ENCODE measurements around the gene SLC35F3.
A peak's percentile ranks its signal among the peaks of the same experiment; 100 is the strongest.
"Not testable (repeated sequence)": the region's sequence is repeated elsewhere in the genome, so short reads cannot be mapped to it uniquely, and the experiment has no call there.

SLC35F3 gene

DNA sequence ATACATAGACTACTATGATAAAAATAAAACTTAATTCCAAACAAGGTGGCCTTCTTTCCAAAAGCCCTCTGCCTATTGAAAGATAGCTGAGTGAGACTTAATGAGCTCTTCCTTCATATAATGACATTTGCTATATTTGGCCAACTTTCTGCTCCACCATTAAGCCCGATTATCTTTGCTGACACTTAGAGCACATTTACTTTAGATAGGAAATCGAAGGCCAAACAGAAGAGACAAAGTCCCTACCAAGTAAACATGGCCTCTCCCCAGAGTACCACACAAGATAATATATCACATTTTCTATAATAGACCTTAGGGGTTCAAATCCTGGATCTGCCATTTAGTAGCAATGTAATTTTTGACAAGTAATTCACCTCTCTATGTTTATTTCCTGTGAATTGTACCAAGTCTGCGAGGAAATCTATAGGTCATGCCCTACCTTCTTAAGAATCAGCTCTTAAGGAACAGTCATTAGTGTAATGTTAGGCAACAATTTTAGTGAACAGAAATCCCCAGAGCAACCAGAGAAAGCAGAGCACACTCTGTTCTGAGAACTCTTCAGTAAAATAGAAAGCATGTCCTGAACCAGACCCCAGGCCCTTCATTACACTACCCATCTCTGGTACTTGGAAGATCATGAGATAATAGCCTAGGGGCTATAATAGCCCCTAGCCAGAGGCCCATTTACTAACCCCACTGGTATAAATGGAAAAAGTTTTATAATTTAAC, 451.5 kb downstream of the SLC35F3 start:
- H3K27ac ChIP-seq (ENCODE audit: low read depth, low read length, severe bottlenecking): no peak overlapping the region
- H3K36me3 ChIP-seq (ENCODE audit: control insufficient read depth, insufficient read depth, low read length): no peaks in the 10 kb centered on the region
- no peak overlapping the region for H3K4me3 ChIP-seq (ENCODE audit: extremely low read depth, insufficient read depth, low read length, poor library complexity, severe bottlenecking)
- no peaks in the 10 kb centered on the region for H3K9me3 ChIP-seq (ENCODE audit: control insufficient read depth, low read length)
- WGBS, 2 experiments (ENCODE audit: insufficient coverage in 2 of 2): 80% methylated on average over 2 of the region's 3 CpGs; no CpG with 5 or more reads in 1 of the 2 experiments
- H3K4me1 ChIP-seq (ENCODE audit: control insufficient read depth, insufficient read depth, low read length, poor library complexity, severe bottlenecking): no peaks in the 10 kb centered on the region

- not testable (repeated sequence) for H3K27ac ChIP-seq (ENCODE audit: low read depth, low read length, severe bottlenecking); H3K36me3 ChIP-seq (ENCODE audit: control insufficient read depth, insufficient read depth, low read length); H3K4me1 ChIP-seq (ENCODE audit: control insufficient read depth, insufficient read depth, low read length, poor library complexity, severe bottlenecking); H3K4me3 ChIP-seq (ENCODE audit: extremely low read depth, insufficient read depth, low read length, poor library complexity, severe bottlenecking); H3K9me3 ChIP-seq (ENCODE audit: control insufficient read depth, low read length)
- 94% methylated on average over 22 to 32 of the region's 35 CpGs for WGBS, 2 experiments (ENCODE audit: insufficient coverage in 2 of 2)
These were observed 452.3 kb downstream of the SLC35F3 start for GRCh38 chr1:234356615-234357269.

DNA sequence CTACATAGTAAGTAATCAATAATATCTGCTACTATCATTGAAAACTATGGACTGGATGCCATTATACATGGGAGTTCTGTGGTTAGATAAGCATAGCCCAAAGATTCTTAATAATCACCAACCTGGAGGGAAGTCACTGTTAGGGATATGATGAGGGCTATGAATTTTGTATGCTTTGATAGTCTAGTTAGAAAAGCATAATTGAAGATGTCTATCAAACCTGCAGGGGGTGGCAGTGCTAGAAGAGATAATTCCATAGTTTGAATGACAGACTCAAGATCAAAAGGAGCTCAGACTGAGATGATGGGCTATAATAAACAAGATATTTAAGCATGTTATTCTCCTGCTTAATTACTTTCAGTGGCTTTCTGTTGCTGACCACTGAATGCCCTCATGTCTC, 453.4 kb downstream of the SLC35F3 start:
- Histone ChIP-seq H3K4me1 (ENCODE audit: control insufficient read depth, insufficient read depth, low read length, poor library complexity, severe bottlenecking) (no peaks in the 10 kb centered on the region), H3K4me3 (ENCODE audit: extremely low read depth, insufficient read depth, low read length, poor library complexity, severe bottlenecking) (no peak overlapping the region), H3K27ac (ENCODE audit: low read depth, low read length, severe bottlenecking) (no peak overlapping the region), H3K36me3 (ENCODE audit: control insufficient read depth, insufficient read depth, low read length) (no peaks in the 10 kb centered on the region), H3K9me3 (ENCODE audit: control insufficient read depth, low read length) (no peaks in the 10 kb centered on the region)

- Histone ChIP-seq H3K36me3 (ENCODE audit: control insufficient read depth, insufficient read depth, low read length) (no peaks in the 10 kb centered on the region), H3K9me3 (ENCODE audit: control insufficient read depth, low read length) (no peaks in the 10 kb centered on the region), H3K4me1 (ENCODE audit: control insufficient read depth, insufficient read depth, low read length, poor library complexity, severe bottlenecking) (no peaks in the 10 kb centered on the region), H3K4me3 (ENCODE audit: extremely low read depth, insufficient read depth, low read length, poor library complexity, severe bottlenecking) (no peak overlapping the region), H3K27ac (ENCODE audit: low read depth, low read length, severe bottlenecking) (no peak overlapping the region)
- WGBS, 2 experiments (ENCODE audit: insufficient coverage in 2 of 2): 95 to 100% methylated on average over 2 of the region's 3 CpGs
These were observed 456.7 kb downstream of the SLC35F3 start for GRCh38 chr1:234361102-234361603.

DNA sequence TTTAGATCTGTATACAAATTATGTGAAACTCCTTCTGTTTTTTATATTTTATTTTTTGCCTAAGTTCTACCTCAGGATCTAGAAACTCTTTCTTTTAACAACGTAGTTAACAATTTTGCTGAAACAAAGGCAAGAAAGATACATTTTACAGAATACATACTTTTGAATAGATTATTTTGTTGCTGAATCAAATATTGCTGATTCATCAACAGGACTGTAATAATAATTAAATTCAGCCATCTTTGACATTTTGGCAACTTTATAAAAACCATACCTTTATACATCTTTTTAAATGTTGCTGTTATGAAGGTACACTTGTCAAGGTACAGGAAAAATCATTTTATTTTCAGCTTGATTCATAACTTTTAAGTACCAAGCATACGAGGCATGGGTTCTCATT, 458.1 kb downstream of the SLC35F3 start:
- no peaks in the 10 kb centered on the region for H3K36me3 ChIP-seq (ENCODE audit: control insufficient read depth, insufficient read depth, low read length)
- H3K9me3 ChIP-seq (ENCODE audit: control insufficient read depth, low read length): no peaks in the 10 kb centered on the region
- 100% methylated on average over 1 of the region's 2 CpGs; no CpG with 5 or more reads in 1 of the 2 experiments for WGBS, 2 experiments (ENCODE audit: insufficient coverage in 2 of 2)
- no peaks in the 10 kb centered on the region for H3K4me1 ChIP-seq (ENCODE audit: control insufficient read depth, insufficient read depth, low read length, poor library complexity, severe bottlenecking)
- H3K27ac ChIP-seq (ENCODE audit: low read depth, low read length, severe bottlenecking): no peak overlapping the region
- H3K4me3 ChIP-seq (ENCODE audit: extremely low read depth, insufficient read depth, low read length, poor library complexity, severe bottlenecking): no peak overlapping the region

DNA sequence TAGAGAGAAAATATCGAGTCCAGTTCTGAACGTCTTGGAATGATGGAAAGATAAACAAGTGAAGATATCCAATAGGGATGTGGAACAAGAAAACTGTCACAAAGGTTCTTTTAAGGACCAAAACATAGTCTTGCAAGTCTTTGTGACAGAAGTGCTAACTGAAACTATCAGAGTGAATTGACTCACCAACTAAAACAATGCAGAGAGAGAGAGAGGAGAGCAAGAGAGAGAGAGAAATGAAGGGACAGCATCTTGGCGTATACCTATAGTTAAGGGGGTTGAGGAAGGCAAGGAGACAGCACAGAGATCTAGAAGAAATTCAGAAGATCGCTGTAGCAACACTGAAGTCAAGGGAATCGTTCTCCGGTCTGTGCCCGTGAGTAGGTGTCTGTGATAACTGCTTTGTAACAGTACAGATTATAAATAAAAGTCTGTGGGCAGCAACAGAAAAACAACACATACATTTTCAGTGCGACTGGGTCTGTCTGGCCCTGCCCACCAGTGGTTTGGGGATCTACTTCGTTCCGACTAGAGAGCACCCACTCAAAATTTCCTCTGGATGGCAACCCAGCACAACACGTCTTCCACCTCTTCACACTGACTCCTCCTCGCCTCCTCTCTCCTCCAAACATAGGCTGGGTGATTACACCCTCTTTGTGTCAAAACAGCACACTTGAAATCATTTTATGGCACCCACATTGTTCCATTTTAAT, 464.0 kb downstream of the SLC35F3 start:
- no peaks in the 10 kb centered on the region for H3K9me3 ChIP-seq (ENCODE audit: control insufficient read depth, low read length)
- 84 to 86% methylated on average over 3 to 11 of the region's 12 CpGs for WGBS, 2 experiments (ENCODE audit: insufficient coverage in 2 of 2)

GRCh38 chr1:234369033-234369430, 464.6 kb downstream of the SLC35F3 start:
- 80% methylated on average over 1 of the region's 3 CpGs; no CpG with 5 or more reads in 1 of the 2 experiments for WGBS, 2 experiments (ENCODE audit: insufficient coverage in 2 of 2)
- H3K36me3 ChIP-seq (ENCODE audit: control insufficient read depth, insufficient read depth, low read length): no peaks in the 10 kb centered on the region
- no peaks in the 10 kb centered on the region for H3K9me3 ChIP-seq (ENCODE audit: control insufficient read depth, low read length)
- H3K4me3 ChIP-seq (ENCODE audit: extremely low read depth, insufficient read depth, low read length, poor library complexity, severe bottlenecking): no peak overlapping the region
- no peaks in the 10 kb centered on the region for H3K4me1 ChIP-seq (ENCODE audit: control insufficient read depth, insufficient read depth, low read length, poor library complexity, severe bottlenecking)
- H3K27ac ChIP-seq (ENCODE audit: low read depth, low read length, severe bottlenecking): no peak overlapping the region

More for the DNA sequence above, 464.0 kb downstream of the SLC35F3 start:
- Histone ChIP-seq H3K4me1 (ENCODE audit: control insufficient read depth, insufficient read depth, low read length, poor library complexity, severe bottlenecking) (no peaks in the 10 kb centered on the region), H3K4me3 (ENCODE audit: extremely low read depth, insufficient read depth, low read length, poor library complexity, severe bottlenecking) (no peak overlapping the region), H3K27ac (ENCODE audit: low read depth, low read length, severe bottlenecking) (no peak overlapping the region), H3K36me3 (ENCODE audit: control insufficient read depth, insufficient read depth, low read length) (no peaks in the 10 kb centered on the region)

- H3K4me1 ChIP-seq (ENCODE audit: control insufficient read depth, insufficient read depth, low read length, poor library complexity, severe bottlenecking): no peaks in the 10 kb centered on the region
These were observed 465.3 kb downstream of the SLC35F3 start for GRCh38 chr1:234369784-234370183.

DNA sequence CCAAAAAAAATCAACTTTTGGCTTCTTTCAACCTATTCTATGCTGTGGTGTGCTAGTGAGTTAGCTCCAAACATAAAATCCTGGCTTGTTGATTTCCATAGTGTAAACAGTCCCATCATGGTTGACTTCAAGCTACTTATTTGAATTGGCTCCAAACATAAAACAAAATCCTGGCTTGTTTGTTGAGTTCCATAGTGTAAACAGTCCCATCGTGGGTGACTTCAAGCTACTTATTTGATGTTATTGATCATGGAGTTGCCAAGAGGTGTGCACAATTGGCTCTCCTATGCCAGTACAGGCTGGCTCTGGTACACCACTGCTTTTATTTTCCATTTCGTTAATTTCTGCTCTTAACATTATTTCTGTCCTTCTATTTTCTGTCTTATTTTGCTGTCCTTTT, 466.9 kb downstream of the SLC35F3 start:
- Histone ChIP-seq H3K4me3 (ENCODE audit: extremely low read depth, insufficient read depth, low read length, poor library complexity, severe bottlenecking) (no peak overlapping the region), H3K36me3 (ENCODE audit: control insufficient read depth, insufficient read depth, low read length) (peaks cover 14% of the 10 kb centered on the region), H3K4me1 (ENCODE audit: control insufficient read depth, insufficient read depth, low read length, poor library complexity, severe bottlenecking) (no peaks in the 10 kb centered on the region), H3K9me3 (ENCODE audit: control insufficient read depth, low read length) (no peaks in the 10 kb centered on the region), H3K27ac (ENCODE audit: low read depth, low read length, severe bottlenecking) (no peak overlapping the region)
- WGBS, 2 experiments (ENCODE audit: insufficient coverage in 2 of 2): 83 to 91% methylated on average over 1 to 2 of the region's 2 CpGs

More at GRCh38 chr1:234369784-234370183, 465.3 kb downstream of the SLC35F3 start:
- Histone ChIP-seq H3K36me3 (ENCODE audit: control insufficient read depth, insufficient read depth, low read length) (no peaks in the 10 kb centered on the region), H3K4me3 (ENCODE audit: extremely low read depth, insufficient read depth, low read length, poor library complexity, severe bottlenecking) (no peak overlapping the region), H3K27ac (ENCODE audit: low read depth, low read length, severe bottlenecking) (no peak overlapping the region), H3K9me3 (ENCODE audit: control insufficient read depth, low read length) (no peaks in the 10 kb centered on the region)
- no CpG with 5 or more reads among the region's 1 CpG for WGBS, 2 experiments (ENCODE audit: insufficient coverage in 2 of 2)

DNA sequence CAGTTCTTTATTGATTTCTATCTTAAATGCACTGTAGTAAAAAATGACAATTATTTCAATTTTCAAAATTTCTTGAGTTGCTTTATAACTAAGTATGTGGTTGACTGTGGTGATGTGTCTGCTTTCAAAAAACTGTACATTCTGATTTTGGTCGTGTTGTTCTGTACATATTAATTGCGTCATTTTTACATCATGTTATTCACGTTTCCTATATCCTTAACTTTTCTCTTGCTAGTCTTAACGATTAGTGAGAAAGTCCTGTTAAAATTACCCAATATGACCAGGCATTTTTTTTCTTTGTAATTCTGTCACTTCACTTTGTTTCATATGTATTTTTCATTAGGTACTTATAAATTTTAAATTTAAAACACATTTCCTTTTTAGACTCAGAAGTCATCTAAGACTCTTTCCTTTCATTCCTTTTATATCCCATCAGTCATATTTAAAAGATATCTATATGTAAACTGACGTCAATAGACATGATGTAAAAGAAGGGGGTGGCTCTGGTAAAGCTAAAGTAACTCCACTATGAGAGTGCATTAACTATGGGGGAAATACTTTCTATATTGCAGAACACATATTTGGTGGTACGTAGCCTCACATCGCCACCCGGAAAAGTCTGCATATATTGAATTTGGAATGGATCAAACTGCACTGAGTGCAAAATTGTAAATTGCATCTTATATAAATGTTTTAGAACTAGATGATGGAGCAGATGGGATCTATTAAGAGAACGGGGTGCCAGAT, 467.7 kb downstream of the SLC35F3 start:
- Histone ChIP-seq H3K27ac (ENCODE audit: low read depth, low read length, severe bottlenecking) (no peak overlapping the region), H3K9me3 (ENCODE audit: control insufficient read depth, low read length) (no peaks in the 10 kb centered on the region), H3K36me3 (ENCODE audit: control insufficient read depth, insufficient read depth, low read length) (peaks cover 19% of the 10 kb centered on the region), H3K4me3 (ENCODE audit: extremely low read depth, insufficient read depth, low read length, poor library complexity, severe bottlenecking) (peak overlapping the region; percentile 73), H3K4me1 (ENCODE audit: control insufficient read depth, insufficient read depth, low read length, poor library complexity, severe bottlenecking) (no peaks in the 10 kb centered on the region)
- 86 to 88% methylated on average over 3 to 6 of the region's 9 CpGs for WGBS, 2 experiments (ENCODE audit: insufficient coverage in 2 of 2)

All from mesodermal cell (in vitro differentiated cells).